H9 (cell line): ENCODE measurements around the gene CEP350. TPM values are rescaled to one million over a fixed set of nuclear protein-coding genes. Genes with fewer than 3 reads are reported as not detected.

Experiments used
- DNase-seq: peaks from one replicate; pipeline ENCODE4 v3.0.0-alpha.2; 2017
- H2AFZ ChIP-seq: one replicate; pipeline ENCODE4 v1.6.1; 2013; ENCODE audit warnings: mild to moderate bottlenecking, low read length, control low read depth, moderate library complexity
- H2AK5ac ChIP-seq: 2 replicates; pipeline ENCODE4 v1.6.1; 2013; ENCODE audit warnings: low read length, control low read depth, mixed read lengths; ENCODE audit not compliant: insufficient read length
- H2BK120ac ChIP-seq: one replicate; pipeline ENCODE4 v1.6.1; 2013; ENCODE audit warnings: low read depth, mild to moderate bottlenecking, low read length, control low read depth, inconsistent platforms; ENCODE audit not compliant: poor library complexity, severe bottlenecking
- H2BK12ac ChIP-seq: 2 replicates; pipeline ENCODE4 v1.6.1; 2013; ENCODE audit warnings: low read length, control low read depth, mixed read lengths, low read depth; ENCODE audit not compliant: insufficient read length
- H2BK15ac ChIP-seq: 2 replicates; pipeline ENCODE4 v1.6.1; 2013; ENCODE audit warnings: low read depth, low read length, control low read depth
- H2BK20ac ChIP-seq: one replicate; pipeline ENCODE4 v1.6.1; 2013; ENCODE audit warnings: low read depth, mild to moderate bottlenecking, low read length, control low read depth, inconsistent platforms; ENCODE audit not compliant: poor library complexity, severe bottlenecking
- H2BK5ac ChIP-seq: 2 replicates; pipeline ENCODE4 v1.6.1; 2013; ENCODE audit warnings: low read length, control low read depth, mixed read lengths; ENCODE audit not compliant: insufficient read length
- H3K14ac ChIP-seq: 2 replicates; pipeline ENCODE4 v1.6.1; 2013; ENCODE audit warnings: low read length, control low read depth; ENCODE audit not compliant: insufficient read depth
- H3K18ac ChIP-seq: 2 replicates; pipeline ENCODE4 v1.6.1; 2013; ENCODE audit warnings: low read depth, mild to moderate bottlenecking, mixed read lengths, low read length, control low read depth; ENCODE audit not compliant: insufficient read length
- H3K23ac ChIP-seq: 2 replicates; pipeline ENCODE4 v1.6.1; 2013; ENCODE audit warnings: low read length, control low read depth, mixed read lengths, low read depth; ENCODE audit not compliant: insufficient read length
- H3K23me2 ChIP-seq: 2 replicates; pipeline ENCODE4 v1.6.1; 2013; ENCODE audit warnings: low read depth, mild to moderate bottlenecking, mixed read lengths, low read length, control low read depth; ENCODE audit not compliant: insufficient read length, poor library complexity, severe bottlenecking
- H3K27ac ChIP-seq: 2 replicates; pipeline ENCODE4 v1.5.1; 2013; ENCODE audit warnings: low read length, control low read depth, mixed read lengths, low read depth; ENCODE audit not compliant: insufficient read length
- H3K27me3 ChIP-seq: 2 replicates; pipeline ENCODE4 v1.6.1; 2013; ENCODE audit warnings: low read length, control low read depth, inconsistent platforms; ENCODE audit not compliant: insufficient read depth
- H3K4ac ChIP-seq: 2 replicates; pipeline ENCODE4 v1.6.1; 2013; ENCODE audit warnings: low read depth, mild to moderate bottlenecking, control low read depth, inconsistent platforms, low read length, moderate library complexity
- H3K4me1 ChIP-seq: 2 replicates; pipeline ENCODE4 v1.6.1; 2013; ENCODE audit warnings: low read length, control low read depth, inconsistent platforms; ENCODE audit not compliant: insufficient read depth
- H3K4me2 ChIP-seq: 2 replicates; pipeline ENCODE4 v1.6.1; 2013; ENCODE audit warnings: low read length, control low read depth, mixed read lengths; ENCODE audit not compliant: insufficient read length, insufficient read depth
- H3K56ac ChIP-seq: 2 replicates; pipeline ENCODE4 v1.6.1; 2013; ENCODE audit warnings: low read depth, mild to moderate bottlenecking, mixed read lengths, low read length, control low read depth; ENCODE audit not compliant: insufficient read length
- H3K79me1 ChIP-seq: 2 replicates; pipeline ENCODE4 v1.6.1; 2013; ENCODE audit warnings: low read depth, mild to moderate bottlenecking, moderate library complexity, low read length, control low read depth, inconsistent platforms; ENCODE audit not compliant: insufficient read depth, poor library complexity, severe bottlenecking
- H3K79me2 ChIP-seq: 2 replicates; pipeline ENCODE4 v1.6.1; 2013; ENCODE audit warnings: low read length, control low read depth, inconsistent platforms; ENCODE audit not compliant: insufficient read depth
- H3K9ac ChIP-seq: 2 replicates; pipeline ENCODE4 v1.6.1; 2013; ENCODE audit warnings: low read length, control low read depth, mixed read lengths; ENCODE audit not compliant: insufficient read length; ENCODE audit errors: extremely low read depth
- H3K9me3 ChIP-seq: one replicate; pipeline ENCODE4 v1.6.1; 2013; ENCODE audit warnings: low read depth, low read length, inconsistent platforms; ENCODE audit not compliant: control insufficient read depth
- H3T11ph ChIP-seq: one replicate; pipeline ENCODE4 v1.6.1; 2013; ENCODE audit warnings: mild to moderate bottlenecking, low read length, control low read depth, inconsistent platforms
- H4K20me1 ChIP-seq: one replicate; pipeline ENCODE4 v1.6.1; 2013; ENCODE audit not compliant: control insufficient read depth, insufficient read length, insufficient read depth
- H4K5ac ChIP-seq: 2 replicates; pipeline ENCODE4 v1.6.1; 2013; ENCODE audit warnings: low read depth, mild to moderate bottlenecking, mixed read lengths, low read length, control low read depth; ENCODE audit not compliant: insufficient read length
- H4K8ac ChIP-seq: replicated peaks from 2 replicates; pipeline ENCODE4 v1.6.1; 2013; ENCODE audit warnings: low read length, control low read depth, mixed read lengths, low read depth; ENCODE audit not compliant: insufficient read length
- H4K91ac ChIP-seq: 2 replicates; pipeline ENCODE4 v1.6.1; 2013; ENCODE audit warnings: low read depth, mild to moderate bottlenecking, moderate library complexity, mixed read lengths, low read length, control low read depth; ENCODE audit not compliant: insufficient read length
- H3K27ac Mint-ChIP-seq, 3 experiments: 2 replicates in 2 of 3; 3 replicates in 1 of 3; pipeline ENCODE4 v1.8.0; 2020 to 2021; ENCODE audit warnings: mixed read lengths in 3 of 3, mild to moderate bottlenecking in 1 of 3, moderate library complexity in 1 of 3
- H3K27me3 Mint-ChIP-seq: 2 replicates; pipeline ENCODE4 v1.8.0; 2021; ENCODE audit warnings: low read depth, mild to moderate bottlenecking, moderate library complexity, mixed read lengths
- H3K36me3 Mint-ChIP-seq, 3 experiments: 2 replicates in 2 of 3; 3 replicates in 1 of 3; pipeline ENCODE4 v1.8.0; 2020 to 2021; ENCODE audit warnings: low read depth in 3 of 3, mixed read lengths in 3 of 3; ENCODE audit not compliant: insufficient read depth in 1 of 3
- H3K4me1 Mint-ChIP-seq, 2 experiments: 2 replicates each; pipeline ENCODE4 v1.8.0; 2020; ENCODE audit warnings: mixed read lengths in 2 of 2
- H3K4me3 Mint-ChIP-seq, 2 experiments: 2 replicates in 1 of 2; 3 replicates in 1 of 2; pipeline ENCODE4 v1.8.0; 2020 to 2021; ENCODE audit warnings: mild to moderate bottlenecking in 2 of 2, mixed read lengths in 2 of 2, moderate library complexity in 1 of 2
- H3K9me3 Mint-ChIP-seq, 2 experiments: 2 replicates in 1 of 2; 3 replicates in 1 of 2; pipeline ENCODE4 v1.8.0; 2020; ENCODE audit warnings: mild to moderate bottlenecking in 2 of 2, mixed read lengths in 2 of 2, moderate library complexity in 1 of 2
- WGBS: extraction: QIAGEN DNeasy Blood & Tissue Kit; methylation state at CpG from one replicate; pipeline ENCODE4 v1.1.7; 2013; ENCODE audit warnings: missing lambda C conversion rate, low lambda C conversion rate, mixed read lengths; ENCODE audit not compliant: insufficient read length; ENCODE audit errors: extremely low coverage; 5-methylcytosine and 5-hydroxymethylcytosine counted together
- total RNA-seq: library from RNA; stranded (reverse); gene quantifications from 2 replicates; pipeline ENCODE4 v1.2.1, GENCODE V29; 2021
- TF ChIP-seq, protein P1 (sequence below): fragments of 200-600 bp; sonication (generic); conservative IDR thresholded peaks from 3 replicates; pipeline ENCODE4 v1.8.0; 2021; ENCODE audit warnings: antibody characterized with exemption, mild to moderate bottlenecking

The CEP350 gene
- total RNA-seq, 1 experiment from 2014 or later: 39.2 TPM

DNA sequence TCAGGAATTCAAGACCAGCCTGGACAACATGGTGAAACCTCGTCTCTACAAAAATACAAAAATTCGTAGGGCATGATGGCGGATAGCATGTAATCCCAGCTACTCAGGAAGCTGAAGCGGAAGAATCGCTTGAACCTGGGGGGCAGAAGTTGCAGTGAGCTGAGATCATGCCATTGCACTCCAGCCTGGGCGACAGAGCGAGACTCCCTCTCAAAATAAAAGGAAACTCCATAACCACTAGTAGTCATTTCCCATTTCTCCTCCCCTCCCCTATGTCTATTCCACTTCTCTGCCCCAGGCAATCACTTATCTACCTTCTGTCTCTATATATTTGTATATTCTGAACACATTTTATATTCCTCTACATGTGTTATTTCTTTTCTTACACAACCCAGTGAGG is 4.0 kb upstream of the CEP350 start:
- TF ChIP-seq, protein P1, sequence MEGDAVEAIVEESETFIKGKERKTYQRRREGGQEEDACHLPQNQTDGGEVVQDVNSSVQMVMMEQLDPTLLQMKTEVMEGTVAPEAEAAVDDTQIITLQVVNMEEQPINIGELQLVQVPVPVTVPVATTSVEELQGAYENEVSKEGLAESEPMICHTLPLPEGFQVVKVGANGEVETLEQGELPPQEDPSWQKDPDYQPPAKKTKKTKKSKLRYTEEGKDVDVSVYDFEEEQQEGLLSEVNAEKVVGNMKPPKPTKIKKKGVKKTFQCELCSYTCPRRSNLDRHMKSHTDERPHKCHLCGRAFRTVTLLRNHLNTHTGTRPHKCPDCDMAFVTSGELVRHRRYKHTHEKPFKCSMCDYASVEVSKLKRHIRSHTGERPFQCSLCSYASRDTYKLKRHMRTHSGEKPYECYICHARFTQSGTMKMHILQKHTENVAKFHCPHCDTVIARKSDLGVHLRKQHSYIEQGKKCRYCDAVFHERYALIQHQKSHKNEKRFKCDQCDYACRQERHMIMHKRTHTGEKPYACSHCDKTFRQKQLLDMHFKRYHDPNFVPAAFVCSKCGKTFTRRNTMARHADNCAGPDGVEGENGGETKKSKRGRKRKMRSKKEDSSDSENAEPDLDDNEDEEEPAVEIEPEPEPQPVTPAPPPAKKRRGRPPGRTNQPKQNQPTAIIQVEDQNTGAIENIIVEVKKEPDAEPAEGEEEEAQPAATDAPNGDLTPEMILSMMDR: no peak
- Histone ChIP-seq H3T11ph (no peak overlapping the region), H3K23me2 (peaks cover 3% of the 10 kb centered on the region), H3K27ac (no peak overlapping the region), H3K4ac (no peak overlapping the region), H4K8ac (no peak overlapping the region), H3K9me3 (no peaks in the 10 kb centered on the region), H3K9ac (no peak overlapping the region), H2AFZ (no peak overlapping the region), H2BK5ac (no peak overlapping the region), H3K18ac (no peak overlapping the region), H2BK20ac (no peak overlapping the region), H3K23ac (no peak overlapping the region), H2BK12ac (no peak overlapping the region), H3K27me3 (no peaks in the 10 kb centered on the region), H2BK15ac (no peak overlapping the region), H4K5ac (no peak overlapping the region), H4K91ac (no peak overlapping the region), H2AK5ac (no peak overlapping the region), H2BK120ac (no peak overlapping the region), H3K14ac (no peak overlapping the region), H3K4me2 (no peak overlapping the region), H3K79me1 (no peaks in the 10 kb centered on the region), H3K79me2 (peaks cover 3% of the 10 kb centered on the region), H3K56ac (no peak overlapping the region), H3K4me1 (no peaks in the 10 kb centered on the region; the same call in 1 of the 2 replicates), H4K20me1 (no peaks in the 10 kb centered on the region)
- no CpG with 5 or more reads among the region's 7 CpGs for WGBS
- DNase-seq: no peak
- H3K9me3 Mint-ChIP-seq: no peaks in the 10 kb centered on the region
- H3K27me3 Mint-ChIP-seq: no peaks in the 10 kb centered on the region
- no peak overlapping the region for H3K4me3 Mint-ChIP-seq
- H3K36me3 Mint-ChIP-seq: no peaks in the 10 kb centered on the region
- peaks cover 4% of the 10 kb centered on the region in 2 experiments; a peak in 3 of 4 replicates for H3K4me1 Mint-ChIP-seq
- H3K27ac Mint-ChIP-seq: no peak overlapping the region
